CD14-positive monocyte (primary cell): ENCODE data around the gene INS. TPM values are rescaled to one million over a fixed set of nuclear protein-coding genes. Genes with fewer than 3 reads are reported as not detected.

ENCODE experiments used
- DNase-seq, 3 donors: peaks; one replicate each; pipeline ENCODE4 v3.0.0-alpha.2; 2011 to 2022
- H2AFZ ChIP-seq: 2 replicates; pipeline ENCODE4 v1.6.0; 2012; ENCODE audit warnings: mild to moderate bottlenecking, low read depth, low read length, inconsistent platforms; ENCODE audit not compliant: insufficient read depth, poor library complexity, severe bottlenecking
- H3K27ac ChIP-seq, 2 donors: 1 replicate in 1 of 2; 2 replicates in 1 of 2; pipeline ENCODE4 v1.5.1; 2012 to 2013; ENCODE audit warnings: low read length in 2 of 2, control low read depth in 1 of 2, inconsistent platforms in 1 of 2, low read depth in 1 of 2, mild to moderate bottlenecking in 1 of 2
- H3K27me3 ChIP-seq, 2 donors: one replicate each; pipeline versions ENCODE4 v1.6.0 to v1.6.1; 2011 to 2013; ENCODE audit warnings: low read length in 2 of 2; ENCODE audit not compliant: control insufficient read depth in 2 of 2, insufficient read depth in 2 of 2
- H3K36me3 ChIP-seq, 2 donors: replicated peaks in 1 of 2; 1 replicate in 1 of 2; 2 replicates in 1 of 2; pipeline versions ENCODE4 v1.5.1 to v1.6.1; 2012 to 2013; ENCODE audit warnings: low read length in 2 of 2, control low read depth in 1 of 2, inconsistent platforms in 1 of 2, mild to moderate bottlenecking in 1 of 2; ENCODE audit not compliant: insufficient read depth in 2 of 2, control insufficient read depth in 1 of 2
- H3K4me1 ChIP-seq, 2 donors: 1 replicate in 1 of 2; 2 replicates in 1 of 2; pipeline versions ENCODE4 v1.5.1 to v1.6.1; 2012 to 2013; ENCODE audit warnings: low read length in 2 of 2, control low read depth in 1 of 2, inconsistent platforms in 1 of 2, mild to moderate bottlenecking in 1 of 2, moderate library complexity in 1 of 2; ENCODE audit not compliant: insufficient read depth in 2 of 2, control insufficient read depth in 1 of 2
- H3K4me2 ChIP-seq: replicated peaks from 2 replicates; pipeline ENCODE3; 2012; ENCODE audit warnings: low read length, moderate library complexity, mild to moderate bottlenecking; ENCODE audit not compliant: poor library complexity, severe bottlenecking; ENCODE audit errors: extremely low read depth
- H3K4me3 ChIP-seq, 3 experiments: fragments of 200-600 bp in 1 of 3; sonication (generic) in 1 of 3; replicated peaks in 1 of 3; 1 replicate in 2 of 3; 2 replicates in 1 of 3; pipeline ENCODE4 v1.5.1; 2011 to 2013; ENCODE audit warnings: low read length in 3 of 3, mild to moderate bottlenecking in 3 of 3, control low read depth in 2 of 3, low read depth in 2 of 3, inconsistent platforms in 1 of 3, moderate library complexity in 1 of 3
- H3K79me2 ChIP-seq: 2 replicates; pipeline ENCODE4 v1.6.0; 2012; ENCODE audit warnings: mild to moderate bottlenecking, control low read depth, inconsistent platforms, low read length, moderate library complexity; ENCODE audit not compliant: insufficient read depth
- H3K9ac ChIP-seq: 2 replicates; pipeline ENCODE4 v1.6.0; 2017; ENCODE audit warnings: low read length, mild to moderate bottlenecking; ENCODE audit not compliant: insufficient read depth, poor library complexity, severe bottlenecking
- H3K9me3 ChIP-seq, 2 donors: replicated peaks in 1 of 2; 1 replicate in 1 of 2; 2 replicates in 1 of 2; pipeline versions ENCODE4 v1.5.1 to v1.6.1; 2012 to 2013; ENCODE audit warnings: low read length in 2 of 2, control low read depth in 1 of 2; ENCODE audit not compliant: control insufficient read depth in 1 of 2, insufficient read depth in 1 of 2
- H4K20me1 ChIP-seq: 2 replicates; pipeline ENCODE4 v1.6.0; 2012; ENCODE audit warnings: mild to moderate bottlenecking, low read length, control low read depth, moderate library complexity; ENCODE audit not compliant: insufficient read depth
- H3K27ac Mint-ChIP-seq, 7 donors: one replicate each; pipeline ENCODE4 v1.8.0; 2020; ENCODE audit warnings: mild to moderate bottlenecking in 7 of 7, mixed read lengths in 7 of 7, moderate library complexity in 6 of 7, inconsistent platforms in 2 of 7
- H3K27me3 Mint-ChIP-seq, 3 donors: one replicate each; pipeline ENCODE4 v1.8.0; 2021 to 2022; ENCODE audit warnings: low read depth in 3 of 3, mild to moderate bottlenecking in 3 of 3, mixed read lengths in 3 of 3, moderate library complexity in 3 of 3, inconsistent platforms in 1 of 3
- H3K36me3 Mint-ChIP-seq, 2 donors: one replicate each; pipeline ENCODE4 v1.8.0; 2020; ENCODE audit warnings: mixed read lengths in 2 of 2, inconsistent platforms in 1 of 2, mild to moderate bottlenecking in 1 of 2
- H3K4me1 Mint-ChIP-seq: one replicate; pipeline ENCODE4 v1.8.0; 2020; ENCODE audit warnings: mild to moderate bottlenecking, mixed read lengths
- H3K4me3 Mint-ChIP-seq, 2 donors: one replicate each; pipeline ENCODE4 v1.8.0; 2020; ENCODE audit warnings: mild to moderate bottlenecking in 2 of 2, mixed read lengths in 2 of 2, moderate library complexity in 1 of 2
- H3K9me3 Mint-ChIP-seq, 7 donors: one replicate each; pipeline ENCODE4 v1.8.0; 2020 to 2022; ENCODE audit warnings: mixed read lengths in 7 of 7, mild to moderate bottlenecking in 6 of 7, moderate library complexity in 6 of 7, inconsistent platforms in 2 of 7
- WGBS: methylation state at CpG from one replicate; pipeline ENCODE4 v1.1.5; 2013; ENCODE audit warnings: missing lambda C conversion rate; ENCODE audit not compliant: insufficient coverage; 5-methylcytosine and 5-hydroxymethylcytosine counted together
- intact Hi-C, 2 donors: fragments of 100-400 bp; cut with micrococcal nuclease; formaldehyde crosslinking; loops; one replicate each; pipeline versions ENCODE4 v1.15.0 to v1.15.1; 2023
- polyA plus RNA-seq, 3 donors: library from polyadenylated mRNA; depleted of rRNA in 1 of 3; unstranded in 2 of 3; stranded (reverse) in 1 of 3; fragments of 300-500 nt in 2 of 3; fragments of >200 nt in 1 of 3; fragmentation: Illumina TruSeq in 2 of 3; gene quantifications; 1 replicate in 2 of 3; 2 replicates in 1 of 3; pipeline ENCODE4 v1.2.3, GENCODE V29; 2012 to 2021
- TF ChIP-seq, protein P1 (sequence below): fragments of 200-600 bp; IDR thresholded peaks from one replicate; pipeline ENCODE4 v1.8.0; 2022; ENCODE audit warnings: antibody characterized with exemption, mild to moderate bottlenecking

The INS gene
- polyA plus RNA-seq, 3 donors, result not detected

DNA sequence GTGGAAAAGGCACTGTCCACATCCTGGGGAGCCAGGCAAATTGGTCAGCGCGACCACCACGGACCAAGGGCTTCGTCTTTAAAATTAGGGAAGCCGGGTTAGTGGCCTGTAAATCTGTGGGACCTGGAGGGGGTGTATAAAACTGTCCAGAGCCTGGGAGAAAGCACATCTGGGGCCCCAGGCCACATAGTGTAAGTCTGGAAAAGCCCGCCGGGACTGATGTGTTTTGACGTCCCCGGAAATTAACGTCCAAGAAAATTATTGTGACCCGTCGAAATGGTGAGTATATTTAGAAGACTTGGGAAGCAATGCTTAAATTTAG, 17.6 kb downstream of the INS start:
- no peak overlapping the region for H2AFZ ChIP-seq
- TF ChIP-seq, protein P1, sequence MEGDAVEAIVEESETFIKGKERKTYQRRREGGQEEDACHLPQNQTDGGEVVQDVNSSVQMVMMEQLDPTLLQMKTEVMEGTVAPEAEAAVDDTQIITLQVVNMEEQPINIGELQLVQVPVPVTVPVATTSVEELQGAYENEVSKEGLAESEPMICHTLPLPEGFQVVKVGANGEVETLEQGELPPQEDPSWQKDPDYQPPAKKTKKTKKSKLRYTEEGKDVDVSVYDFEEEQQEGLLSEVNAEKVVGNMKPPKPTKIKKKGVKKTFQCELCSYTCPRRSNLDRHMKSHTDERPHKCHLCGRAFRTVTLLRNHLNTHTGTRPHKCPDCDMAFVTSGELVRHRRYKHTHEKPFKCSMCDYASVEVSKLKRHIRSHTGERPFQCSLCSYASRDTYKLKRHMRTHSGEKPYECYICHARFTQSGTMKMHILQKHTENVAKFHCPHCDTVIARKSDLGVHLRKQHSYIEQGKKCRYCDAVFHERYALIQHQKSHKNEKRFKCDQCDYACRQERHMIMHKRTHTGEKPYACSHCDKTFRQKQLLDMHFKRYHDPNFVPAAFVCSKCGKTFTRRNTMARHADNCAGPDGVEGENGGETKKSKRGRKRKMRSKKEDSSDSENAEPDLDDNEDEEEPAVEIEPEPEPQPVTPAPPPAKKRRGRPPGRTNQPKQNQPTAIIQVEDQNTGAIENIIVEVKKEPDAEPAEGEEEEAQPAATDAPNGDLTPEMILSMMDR, result no peak
- H3K79me2 ChIP-seq, result no peaks in the 10 kb centered on the region
- Mint-ChIP-seq H3K4me3 (peak overlapping the region in 1 of 2 donors; percentile 65), H3K9me3 (peaks cover 0 to 15% (median 4%) of the 10 kb centered on the region in 7 donors), H3K27me3 (peaks cover 74 to 93% (median 81%) of the 10 kb centered on the region in 3 donors), H3K4me1 (peaks cover under 1% of the 10 kb centered on the region), H3K36me3 (no peaks in the 10 kb centered on the region), H3K27ac (no peak overlapping the region)
- WGBS, result 6% methylated on average over 12 of the region's 12 CpGs
- H4K20me1 ChIP-seq, result no peaks in the 10 kb centered on the region
- H3K4me2 ChIP-seq, result no peak overlapping the region
- no peak overlapping the region for H3K27ac ChIP-seq
- peaks cover 35 to 87% of the 10 kb centered on the region in 2 donors for H3K27me3 ChIP-seq
- H3K36me3 ChIP-seq, result no peaks in the 10 kb centered on the region
- H3K4me1 ChIP-seq, result no peaks in the 10 kb centered on the region
- DNase-seq, result no peak
- no peak overlapping the region for H3K4me3 ChIP-seq
- peaks cover 0 to 19% of the 10 kb centered on the region in 2 donors for H3K9me3 ChIP-seq
- intact Hi-C loops, result no loop called here
- H3K9ac ChIP-seq, result no peak overlapping the region

DNA sequence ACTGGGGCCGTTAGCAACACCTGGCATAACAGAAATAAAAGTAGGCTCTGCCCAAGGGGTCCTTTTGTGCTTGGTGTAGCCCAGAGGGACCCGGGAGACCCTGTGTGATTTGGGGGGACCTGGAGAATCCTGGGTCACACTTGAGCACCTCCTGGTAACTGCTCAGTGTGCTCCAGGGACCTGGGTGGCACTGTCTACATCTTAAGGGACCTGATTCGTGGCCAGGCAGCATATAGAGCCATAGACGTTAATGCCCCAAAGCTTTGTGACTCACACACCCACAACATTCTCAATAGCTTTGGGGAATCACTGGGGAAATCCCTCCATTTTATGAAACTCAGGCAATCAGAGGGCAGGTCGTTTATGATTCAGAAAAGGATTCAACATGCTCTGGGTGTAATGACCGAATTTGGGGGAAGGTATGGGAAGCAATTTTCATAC, 18.2 kb downstream of the INS start:
- H3K4me3 Mint-ChIP-seq, result peak overlapping the region in 1 of 2 donors; percentile 68
- intact Hi-C loops, result no loop called here

More for the DNA sequence above, 18.2 kb downstream of the INS start:
- Histone ChIP-seq H3K27ac (no peak overlapping the region), H3K9me3 (peaks cover 0 to 19% of the 10 kb centered on the region in 2 donors), H3K4me1 (no peaks in the 10 kb centered on the region), H3K4me2 (no peak overlapping the region), H2AFZ (no peak overlapping the region), H3K79me2 (no peaks in the 10 kb centered on the region), H4K20me1 (no peaks in the 10 kb centered on the region), H3K27me3 (peaks cover 38 to 85% of the 10 kb centered on the region in 2 donors), H3K4me3 (no peak overlapping the region), H3K36me3 (no peaks in the 10 kb centered on the region), H3K9ac (no peak overlapping the region)
- TF ChIP-seq, protein P1, result no peak
- Mint-ChIP-seq H3K36me3 (no peaks in the 10 kb centered on the region), H3K27me3 (peaks cover 74 to 93% (median 79%) of the 10 kb centered on the region in 3 donors), H3K27ac (peak overlapping the region in 1 of 7 donors; percentile 45), H3K9me3 (peaks cover 0 to 17% (median 4%) of the 10 kb centered on the region in 7 donors), H3K4me1 (peaks cover 3% of the 10 kb centered on the region)
- WGBS, result 4% methylated on average over 6 of the region's 6 CpGs
- DNase-seq, result peak in 1 of 3 donors; percentile 59
